HuH-7 (cell line): ENCODE results near the gene FGF12.

ENCODE experiments used
- DNase-seq: peaks from one replicate; pipeline ENCODE4 v3.0.0; 2011; ENCODE audit warnings: low spot score

Gene FGF12

GRCh38 chr3:192685801-192686200 lies 41.5 kb downstream of the FGF12 start:
- DNase-seq, result no peak

GRCh38 chr3:192684151-192684550 lies 43.2 kb downstream of the FGF12 start:
- no peak for DNase-seq

GRCh38 chr3:192675958-192676649 lies 51.2 kb downstream of the FGF12 start:
- no peak for DNase-seq

- no peak for DNase-seq
Measured at GRCh38 chr3:192655628-192656027, 71.7 kb downstream of the FGF12 start.

GRCh38 chr3:192655040-192655439 lies 72.3 kb downstream of the FGF12 start:
- no peak for DNase-seq

GRCh38 chr3:192653862-192654261 lies 73.5 kb downstream of the FGF12 start:
- no peak for DNase-seq

GRCh38 chr3:192652727-192653126 lies 74.6 kb downstream of the FGF12 start:
- no peak for DNase-seq

- no peak for DNase-seq
Measured at GRCh38 chr3:192651836-192652512, 75.4 kb downstream of the FGF12 start.

GRCh38 chr3:192645437-192645836 lies 81.9 kb downstream of the FGF12 start:
- DNase-seq, result no peak

- no peak for DNase-seq
Measured at GRCh38 chr3:192642651-192643050, 84.7 kb downstream of the FGF12 start.

GRCh38 chr3:192641919-192642318 lies 85.4 kb downstream of the FGF12 start:
- no peak for DNase-seq

- no peak for DNase-seq
Measured at GRCh38 chr3:192639987-192640386, 87.4 kb downstream of the FGF12 start.

- DNase-seq, result no peak
Measured at GRCh38 chr3:192637803-192638202, 89.5 kb downstream of the FGF12 start.

GRCh38 chr3:192636517-192637444 lies 90.6 kb downstream of the FGF12 start:
- no peak for DNase-seq

GRCh38 chr3:192629429-192629828 lies 97.9 kb downstream of the FGF12 start:
- DNase-seq, result no peak

- no peak for DNase-seq
Measured at GRCh38 chr3:192621909-192622308, 105.4 kb downstream of the FGF12 start.

GRCh38 chr3:192620275-192620674 lies 107.1 kb downstream of the FGF12 start:
- no peak for DNase-seq

- DNase-seq, result no peak
Measured at GRCh38 chr3:192611411-192611810, 115.9 kb downstream of the FGF12 start.

GRCh38 chr3:192608726-192609600 lies 118.4 kb downstream of the FGF12 start:
- no peak for DNase-seq

- DNase-seq, result no peak
Measured at GRCh38 chr3:192607798-192608197, 119.5 kb downstream of the FGF12 start.

- DNase-seq, result no peak
Measured at GRCh38 chr3:192597913-192598312, 129.4 kb downstream of the FGF12 start.

GRCh38 chr3:192597506-192597905 lies 129.8 kb downstream of the FGF12 start:
- DNase-seq, result no peak
